H1 (cell line): ENCODE results near the gene RBMX. TPM values are rescaled to one million over a fixed set of nuclear protein-coding genes. Genes with fewer than 3 reads are reported as not detected.

ENCODE experiments used
- CTCF ChIA-PET: fragments of 300-600 bp; sonication (Branson Sonifier 250); formaldehyde crosslinking; loops from one replicate; lab custom pipeline; 2021; ENCODE audit not compliant: partially characterized antibody; lab: Charles Lee
- POLR2A ChIA-PET: fragments of 300-600 bp; sonication (Branson Sonifier 250); formaldehyde crosslinking; loops from one replicate; lab custom pipeline; 2021; ENCODE audit warnings: inconsistent platforms; ENCODE audit not compliant: partially characterized antibody; lab: Charles Lee
- DNase-seq, 2 experiments: peaks; one replicate each; pipeline versions ENCODE4 v3.0.0 to v3.0.0-alpha.2; 2010 to 2022; ENCODE audit warnings: low spot score in 2 of 2, low read depth in 1 of 2, mixed read lengths in 1 of 2
- FAIRE-seq: peaks from 2 replicates; lab custom pipeline; 2011; peaks lifted over from hg19 to GRCh38; lab: Jason Lieb, UNC
- H2AFZ ChIP-seq: 2 replicates; pipeline ENCODE4 v1.8.1; 2012; ENCODE audit warnings: low read length, inconsistent platforms
- H2AK5ac ChIP-seq: 2 replicates; pipeline ENCODE4 v1.6.1; 2013; ENCODE audit warnings: low read depth, low read length
- H2BK120ac ChIP-seq: replicated peaks from 2 replicates; pipeline ENCODE3; 2013; ENCODE audit warnings: low read depth, low read length, inconsistent platforms
- H2BK12ac ChIP-seq: 2 replicates; pipeline ENCODE4 v1.6.1; 2013; ENCODE audit warnings: low read depth, low read length
- H2BK15ac ChIP-seq: 2 replicates; pipeline ENCODE4 v1.6.1; 2013; ENCODE audit warnings: low read length
- H2BK20ac ChIP-seq: 2 replicates; pipeline ENCODE4 v1.6.1; 2013; ENCODE audit warnings: low read length
- H2BK5ac ChIP-seq: 2 replicates; pipeline ENCODE4 v1.6.1; 2013; ENCODE audit warnings: low read depth, low read length
- H3K14ac ChIP-seq: 2 replicates; pipeline ENCODE4 v1.6.1; 2013; ENCODE audit warnings: inconsistent platforms; ENCODE audit not compliant: insufficient read length
- H3K18ac ChIP-seq: 2 replicates; pipeline ENCODE4 v1.6.1; 2013; ENCODE audit warnings: low read length; ENCODE audit errors: extremely low read depth
- H3K23ac ChIP-seq: 2 replicates; pipeline ENCODE4 v1.6.1; 2013; ENCODE audit warnings: inconsistent platforms; ENCODE audit not compliant: insufficient read length
- H3K23me2 ChIP-seq: 2 replicates; pipeline ENCODE4 v1.6.1; 2013; ENCODE audit warnings: low read depth, low read length
- H3K27ac ChIP-seq: 2 replicates; pipeline ENCODE4 v1.6.1; 2011; ENCODE audit warnings: low read depth, low read length, inconsistent platforms
- H3K27me3 ChIP-seq, 4 experiments: replicated peaks in 1 of 4; 1 replicate in 1 of 4; 2 replicates in 3 of 4; pipeline versions ENCODE4 v1.6.1 to v1.8.1; 2011 to 2013; ENCODE audit warnings: low read length in 3 of 4, mild to moderate bottlenecking in 3 of 4, inconsistent platforms in 2 of 4, mixed read lengths in 2 of 4, moderate library complexity in 1 of 4; ENCODE audit not compliant: control insufficient read depth in 3 of 4, insufficient read depth in 3 of 4; ENCODE audit errors: extremely low read depth in 1 of 4
- H3K36me3 ChIP-seq, 4 experiments: 2 replicates each; pipeline versions ENCODE4 v1.6.1 to v1.8.1; 2011 to 2013; ENCODE audit warnings: mild to moderate bottlenecking in 4 of 4, low read length in 3 of 4, moderate library complexity in 2 of 4, control low read depth in 1 of 4, inconsistent platforms in 1 of 4; ENCODE audit not compliant: insufficient read depth in 4 of 4, control insufficient read depth in 2 of 4
- H3K4ac ChIP-seq: replicated peaks from 2 replicates; pipeline ENCODE3; 2013; ENCODE audit warnings: low read length, low read depth, mixed read lengths, inconsistent platforms; ENCODE audit not compliant: insufficient read length
- H3K4me1 ChIP-seq, 4 experiments: replicated peaks in 1 of 4; 1 replicate in 1 of 4; 2 replicates in 3 of 4; pipeline versions ENCODE4 v1.6.1 to v1.8.1; 2011 to 2013; ENCODE audit warnings: low read length in 3 of 4, inconsistent platforms in 2 of 4, mixed read lengths in 1 of 4; ENCODE audit not compliant: insufficient read depth in 4 of 4, control insufficient read depth in 3 of 4
- H3K4me2 ChIP-seq, 2 experiments: 2 replicates each; pipeline versions ENCODE4 v1.6.1 to v1.8.1; 2011 to 2013; ENCODE audit warnings: low read depth in 2 of 2, low read length in 2 of 2, control low read depth in 1 of 2, inconsistent platforms in 1 of 2, mild to moderate bottlenecking in 1 of 2; ENCODE audit not compliant: insufficient read depth in 1 of 2
- H3K4me3 ChIP-seq, 4 experiments: fragments of 200-600, 300-600 bp in 1 of 4; sonication (generic), shearing (Covaris generic), sonication (Bioruptor Twin) in 1 of 4; 2 replicates each; pipeline versions ENCODE4 v1.5.1 to v1.8.1; 2011 to 2016; ENCODE audit warnings: low read length in 4 of 4, low read depth in 3 of 4, control low read depth in 2 of 4, inconsistent platforms in 2 of 4, mild to moderate bottlenecking in 2 of 4, mixed read lengths in 1 of 4, moderate library complexity in 1 of 4; ENCODE audit not compliant: insufficient read depth in 2 of 4; ENCODE audit errors: extremely low read depth in 1 of 4
- H3K56ac ChIP-seq: replicated peaks from 2 replicates; pipeline ENCODE3; 2013; ENCODE audit warnings: low read depth, mild to moderate bottlenecking, mixed read lengths, low read length, inconsistent platforms; ENCODE audit not compliant: insufficient read length
- H3K79me1 ChIP-seq: 2 replicates; pipeline ENCODE4 v1.6.1; 2013; ENCODE audit warnings: low read depth, low read length, control low read depth
- H3K79me2 ChIP-seq, 2 experiments: 2 replicates each; pipeline versions ENCODE4 v1.6.1 to v1.8.1; 2012 to 2013; ENCODE audit warnings: low read length in 2 of 2, mild to moderate bottlenecking in 2 of 2, inconsistent platforms in 1 of 2; ENCODE audit not compliant: insufficient read depth in 2 of 2, control insufficient read depth in 1 of 2
- H3K9ac ChIP-seq, 4 experiments: replicated peaks in 1 of 4; 1 replicate in 1 of 4; 2 replicates in 3 of 4; pipeline versions ENCODE4 v1.6.1 to v1.8.1; 2011 to 2013; ENCODE audit warnings: low read depth in 3 of 4, low read length in 3 of 4, control low read depth in 2 of 4, mild to moderate bottlenecking in 2 of 4, moderate library complexity in 2 of 4, inconsistent platforms in 1 of 4; ENCODE audit errors: extremely low read depth in 1 of 4
- H3K9me3 ChIP-seq, 2 experiments: 2 replicates each; pipeline versions ENCODE4 v1.6.1 to v1.8.1; 2012 to 2013; ENCODE audit warnings: mild to moderate bottlenecking in 2 of 2, moderate library complexity in 2 of 2, control low read depth in 1 of 2, inconsistent platforms in 1 of 2, low read depth in 1 of 2, low read length in 1 of 2, mixed read lengths in 1 of 2; ENCODE audit not compliant: insufficient read depth in 2 of 2
- H4K20me1 ChIP-seq, 2 experiments: replicated peaks in 1 of 2; 2 replicates each; pipeline versions ENCODE3 to v1.8.1; 2011 to 2013; ENCODE audit warnings: inconsistent platforms in 2 of 2, low read length in 2 of 2, mild to moderate bottlenecking in 1 of 2; ENCODE audit not compliant: insufficient read depth in 2 of 2, control insufficient read depth in 1 of 2
- H4K5ac ChIP-seq: 2 replicates; pipeline ENCODE4 v1.6.1; 2013; ENCODE audit warnings: low read length, low read depth, mixed read lengths, inconsistent platforms; ENCODE audit not compliant: insufficient read length
- H4K8ac ChIP-seq: 2 replicates; pipeline ENCODE4 v1.8.0; 2013; ENCODE audit warnings: mild to moderate bottlenecking, moderate library complexity, low read length, inconsistent platforms; ENCODE audit not compliant: insufficient read depth; ENCODE audit errors: extremely low read depth
- H4K91ac ChIP-seq: replicated peaks from 2 replicates; pipeline ENCODE3; 2013; ENCODE audit warnings: low read length, mixed read lengths, inconsistent platforms; ENCODE audit not compliant: insufficient read length
- EP300 ChIP-seq, 2 experiments: IDR thresholded peaks; 1 replicate in 1 of 2; 2 replicates in 1 of 2; pipeline ENCODE4 v1.6.1; 2011 to 2012; ENCODE audit warnings: low read depth in 2 of 2, low read length in 2 of 2, mild to moderate bottlenecking in 2 of 2, borderline replicate concordance in 1 of 2, inconsistent platforms in 1 of 2, moderate library complexity in 1 of 2
- POLR2A ChIP-seq, 2 experiments: IDR thresholded peaks; 1 replicate in 1 of 2; 2 replicates in 1 of 2; pipeline ENCODE4 v1.6.1; 2011; ENCODE audit warnings: low read depth in 2 of 2, low read length in 2 of 2, mild to moderate bottlenecking in 2 of 2; ENCODE audit errors: control extremely low read depth in 1 of 2
- TCF12 ChIP-seq: IDR thresholded peaks from 2 replicates; pipeline ENCODE4 v1.6.1; 2011; ENCODE audit warnings: low read depth, mild to moderate bottlenecking, low read length
- WGBS, 2 experiments: shearing (Covaris generic) in 1 of 2; methylation state at CpG; one replicate each; pipeline versions ENCODE4 v1.1.6 to v1.1.7; 2013 to 2015; ENCODE audit warnings: low lambda C conversion rate in 2 of 2, mixed read lengths in 2 of 2, inconsistent platforms in 1 of 2, low coverage in 1 of 2, missing lambda C conversion rate in 1 of 2; ENCODE audit not compliant: insufficient replicate concordance in 2 of 2, insufficient coverage in 1 of 2, insufficient read length in 1 of 2; ENCODE audit errors: extremely low coverage in 1 of 2, missing lambda C conversion rate in 1 of 2; 5-methylcytosine and 5-hydroxymethylcytosine counted together
- polyA plus RNA-seq, 7 experiments: library from polyadenylated mRNA; depleted of rRNA in 3 of 7; stranded (reverse) in 5 of 7; unstranded in 2 of 7; fragments of >200 nt in 5 of 7; fragments of 200-250 nt in 2 of 7; gene quantifications; 1 replicate in 5 of 7; 2 replicates in 1 of 7; 4 replicates in 1 of 7; pipeline versions ENCODE4 v1.2.1 to v1.2.3, GENCODE V29; 2011 to 2013; ENCODE audit warnings: missing spikeins in 2 of 7, mixed read lengths in 2 of 7
- total RNA-seq: library from RNA; stranded (reverse); fragmentation: NEBNext Ultra II Directional; extraction: Animal tissue kit (Norgen Biotek cat#: 25700); gene quantifications from 2 replicates; pipeline ENCODE4 v1.2.1, GENCODE V29; 2021

Gene RBMX
- total and polyA plus RNA-seq, 2 of the 8 experiments (the other 6 are each of a cell fraction or from before 2014, with no cell fraction given): 213 to 476 TPM

GRCh38 chrX:136835761-136836160 lies 44.8 kb downstream of the RBMX start:
- H3K9me3 ChIP-seq: no peaks in the 10 kb centered on the region
- ChIA-PET POLR2A (no interaction called here), CTCF (no interaction called here)
- H3K14ac ChIP-seq: no peak overlapping the region
- no peak overlapping the region for H3K9ac ChIP-seq
- H3K4me1 ChIP-seq: no peaks in the 10 kb centered on the region
- H3K36me3 ChIP-seq: no peaks in the 10 kb centered on the region
- no peak overlapping the region for H2BK15ac ChIP-seq
- no peak for DNase-seq
- no peaks in the 10 kb centered on the region for H3K23me2 ChIP-seq
- H4K20me1 ChIP-seq: no peaks in the 10 kb centered on the region
- H3K56ac ChIP-seq: no peak overlapping the region
- no peak overlapping the region for H2AFZ ChIP-seq
- H4K8ac ChIP-seq: no peak overlapping the region
- no peaks in the 10 kb centered on the region for H3K27me3 ChIP-seq
- H4K91ac ChIP-seq: no peak overlapping the region
- H2BK20ac ChIP-seq: no peak overlapping the region
- no peaks in the 10 kb centered on the region for H3K79me2 ChIP-seq
- H3K79me1 ChIP-seq: no peaks in the 10 kb centered on the region
- H3K4ac ChIP-seq: no peak overlapping the region
- H3K4me3 ChIP-seq: no peak overlapping the region
- H4K5ac ChIP-seq: no peak overlapping the region
- H3K18ac ChIP-seq: no peak overlapping the region
- H3K27ac ChIP-seq: no peak overlapping the region
- no peak overlapping the region for H2BK120ac ChIP-seq
- H3K23ac ChIP-seq: no peak overlapping the region
- no peak overlapping the region for H3K4me2 ChIP-seq
- no peak for FAIRE-seq
- 71% methylated on average over 3 of the region's 4 CpGs; no CpG with 5 or more reads in 1 of the 2 experiments for WGBS, 2 experiments
- no peak overlapping the region for H2BK5ac ChIP-seq
- no peak overlapping the region for H2AK5ac ChIP-seq
- no peak overlapping the region for H2BK12ac ChIP-seq
- TF ChIP-seq EP300 (IDR thresholded peaks at IDR 0.05; ENCODE audit: borderline replicate concordance in 1 of 2, low read depth in 2 of 2, low read length in 2 of 2) (no peak), POLR2A (IDR thresholded peaks at IDR 0.05; ENCODE audit: control extremely low read depth in 1 of 2, low read depth in 2 of 2, low read length in 2 of 2) (no peak), TCF12 (no peak)
